T-helper 17 cell (primary cell): ENCODE data around the gene OXA1L. TPM values are rescaled to one million over a fixed set of nuclear protein-coding genes. Genes with fewer than 3 reads are reported as not detected.
"Not testable (repeated sequence)": the region's sequence is repeated elsewhere in the genome, so short reads cannot be mapped to it uniquely, and the experiment has no call there.

Experiments used
- ATAC-seq: fragments of 150-1000 bp; cut with Tn5 transposase; 2 replicates; pipeline ENCODE4 v1.10.0; 2021; ENCODE audit warnings: mild to moderate bottlenecking, moderate library complexity
- DNase-seq, 3 donors: peaks; one replicate each; pipeline versions ENCODE4 v3.0.0 to v3.0.0-alpha.2; 2020 to 2021
- H3K9me3 ChIP-seq: one replicate; pipeline ENCODE4 v1.7.0; 2013; ENCODE audit warnings: low read length, mild to moderate bottlenecking; ENCODE audit not compliant: control insufficient read depth, poor library complexity, severe bottlenecking
- H3K27ac Mint-ChIP-seq: one replicate; pipeline ENCODE4 v1.8.0; 2022; ENCODE audit warnings: mild to moderate bottlenecking, moderate library complexity, mixed read lengths
- H3K27me3 Mint-ChIP-seq: one replicate; pipeline ENCODE4 v1.8.0; 2022; ENCODE audit warnings: mixed read lengths
- H3K36me3 Mint-ChIP-seq: one replicate; pipeline ENCODE4 v1.8.0; 2022; ENCODE audit warnings: low read depth, mixed read lengths
- H3K4me1 Mint-ChIP-seq: one replicate; pipeline ENCODE4 v1.8.0; 2022; ENCODE audit warnings: mild to moderate bottlenecking, mixed read lengths
- H3K4me3 Mint-ChIP-seq: one replicate; pipeline ENCODE4 v1.8.0; 2022; ENCODE audit warnings: mild to moderate bottlenecking, moderate library complexity, mixed read lengths
- total RNA-seq, 4 donors: library from RNA in 2 of 4; stranded (reverse) in 2 of 4; gene quantifications; one replicate each; pipeline ENCODE4 v1.2.3 and lab custom pipeline; 2022 to 2026

Gene OXA1L
- total RNA-seq, 2 donors from 2014 or later, result 150 to 171 TPM

GRCh38 chr14:22747769-22748168 lies 18.7 kb upstream of the OXA1L start:
- H3K4me1 Mint-ChIP-seq, result peaks cover 4% of the 10 kb centered on the region
- ATAC-seq (no peak), DNase-seq (no peak)
- H3K27me3 Mint-ChIP-seq, result peaks cover 26% of the 10 kb centered on the region
- H3K27ac Mint-ChIP-seq, result no peak overlapping the region
- H3K4me3 Mint-ChIP-seq, result no peak overlapping the region
- no peaks in the 10 kb centered on the region for H3K9me3 ChIP-seq
- H3K36me3 Mint-ChIP-seq, result peaks cover 2% of the 10 kb centered on the region

- ATAC-seq (no peak), DNase-seq (no peak)
- Mint-ChIP-seq H3K27me3 (peaks cover 28% of the 10 kb centered on the region), H3K4me3 (no peak overlapping the region), H3K4me1 (peaks cover 4% of the 10 kb centered on the region), H3K27ac (peak overlapping the region; percentile 69), H3K36me3 (no peaks in the 10 kb centered on the region)
- H3K9me3 ChIP-seq, result no peaks in the 10 kb centered on the region
Observed at GRCh38 chr14:22748206-22748605, 18.3 kb upstream of the OXA1L start.

GRCh38 chr14:22748631-22749068 lies 17.8 kb upstream of the OXA1L start:
- peak overlapping the region; percentile 69 for H3K27ac Mint-ChIP-seq
- ATAC-seq (no peak), DNase-seq (no peak)
- H3K27me3 Mint-ChIP-seq, result peaks cover 31% of the 10 kb centered on the region
- no peaks in the 10 kb centered on the region for H3K36me3 Mint-ChIP-seq
- H3K9me3 ChIP-seq, result no peaks in the 10 kb centered on the region
- peaks cover 4% of the 10 kb centered on the region for H3K4me1 Mint-ChIP-seq
- H3K4me3 Mint-ChIP-seq, result no peak overlapping the region

GRCh38 chr14:22752422-22752821 lies 14.1 kb upstream of the OXA1L start:
- H3K4me3 Mint-ChIP-seq, result no peak overlapping the region
- no peak overlapping the region for H3K27ac Mint-ChIP-seq
- peaks cover 36% of the 10 kb centered on the region for H3K27me3 Mint-ChIP-seq
- ATAC-seq (no peak), DNase-seq (no peak)
- H3K9me3 ChIP-seq, result no peaks in the 10 kb centered on the region
- H3K36me3 Mint-ChIP-seq, result no peaks in the 10 kb centered on the region
- peaks cover 4% of the 10 kb centered on the region for H3K4me1 Mint-ChIP-seq

GRCh38 chr14:22753586-22753985 lies 12.9 kb upstream of the OXA1L start:
- Mint-ChIP-seq H3K27me3 (peaks cover 29% of the 10 kb centered on the region), H3K4me1 (peaks cover 2% of the 10 kb centered on the region), H3K27ac (no peak overlapping the region), H3K4me3 (no peak overlapping the region), H3K36me3 (no peaks in the 10 kb centered on the region)
- ATAC-seq (no peak), DNase-seq (no peak)
- H3K9me3 ChIP-seq, result no peaks in the 10 kb centered on the region

GRCh38 chr14:22757972-22758650 lies 8.4 kb upstream of the OXA1L start:
- H3K4me1 Mint-ChIP-seq, H3K27me3 Mint-ChIP-seq, H3K4me3 Mint-ChIP-seq, DNase-seq, H3K27ac Mint-ChIP-seq, H3K36me3 Mint-ChIP-seq, ATAC-seq, H3K9me3 ChIP-seq: not testable (repeated sequence)

GRCh38 chr14:22761734-22762133 lies 4.8 kb upstream of the OXA1L start:
- ATAC-seq, result no peak
- peaks cover 5% of the 10 kb centered on the region for H3K4me1 Mint-ChIP-seq
- H3K27ac Mint-ChIP-seq, result no peak overlapping the region
- H3K36me3 Mint-ChIP-seq, result peaks cover 6% of the 10 kb centered on the region
- DNase-seq, result no peak
- no peaks in the 10 kb centered on the region for H3K27me3 Mint-ChIP-seq
- no peak overlapping the region for H3K4me3 Mint-ChIP-seq
- peaks cover 7% of the 10 kb centered on the region for H3K9me3 ChIP-seq

GRCh38 chr14:22764382-22764781 lies 2.1 kb upstream of the OXA1L start:
- no peak overlapping the region for H3K4me3 Mint-ChIP-seq

GRCh38 chr14:22767323-22767589 lies 768 bp downstream of the OXA1L start:
- H3K4me3 Mint-ChIP-seq, result peak overlapping the region; percentile 90
- no peaks in the 10 kb centered on the region for H3K27me3 Mint-ChIP-seq
- DNase-seq (no peak), ATAC-seq (no peak)
- H3K9me3 ChIP-seq, result peaks cover 5% of the 10 kb centered on the region
- peak overlapping the region; percentile 96 for H3K27ac Mint-ChIP-seq
- H3K4me1 Mint-ChIP-seq, result peaks cover 31% of the 10 kb centered on the region
- H3K36me3 Mint-ChIP-seq, result peaks cover 13% of the 10 kb centered on the region

More at GRCh38 chr14:22764382-22764781, 2.1 kb upstream of the OXA1L start:
- Mint-ChIP-seq H3K4me1 (peaks cover 24% of the 10 kb centered on the region), H3K27ac (no peak overlapping the region), H3K36me3 (peaks cover 12% of the 10 kb centered on the region), H3K27me3 (no peaks in the 10 kb centered on the region)
- no peak for ATAC-seq
- no peak for DNase-seq
- peaks cover 7% of the 10 kb centered on the region for H3K9me3 ChIP-seq

GRCh38 chr14:22768947-22769346 lies 2.5 kb downstream of the OXA1L start:
- DNase-seq, result no peak
- H3K27me3 Mint-ChIP-seq, result no peaks in the 10 kb centered on the region
- H3K4me1 Mint-ChIP-seq, result peaks cover 33% of the 10 kb centered on the region
- peaks cover 13% of the 10 kb centered on the region for H3K36me3 Mint-ChIP-seq
- ATAC-seq, result no peak
- no peak overlapping the region for H3K4me3 Mint-ChIP-seq
- no peaks in the 10 kb centered on the region for H3K9me3 ChIP-seq
- peak overlapping the region; percentile 96 for H3K27ac Mint-ChIP-seq

- no peaks in the 10 kb centered on the region for H3K9me3 ChIP-seq
- ATAC-seq (no peak), DNase-seq (no peak)
- Mint-ChIP-seq H3K27ac (peak overlapping the region; percentile 96), H3K27me3 (no peaks in the 10 kb centered on the region), H3K4me1 (peaks cover 33% of the 10 kb centered on the region), H3K4me3 (no peak overlapping the region), H3K36me3 (peaks cover 13% of the 10 kb centered on the region)
Observed at GRCh38 chr14:22769369-22769768, 2.9 kb downstream of the OXA1L start.

GRCh38 chr14:22770481-22771187 lies 4.1 kb downstream of the OXA1L start:
- H3K27me3 Mint-ChIP-seq, result no peaks in the 10 kb centered on the region
- no peaks in the 10 kb centered on the region for H3K9me3 ChIP-seq
- ATAC-seq, result no peak

GRCh38 chr14:22772725-22773124 lies 6.2 kb downstream of the OXA1L start:
- no peaks in the 10 kb centered on the region for H3K27me3 Mint-ChIP-seq
- H3K36me3 Mint-ChIP-seq, result peaks cover 11% of the 10 kb centered on the region
- DNase-seq (no peak), ATAC-seq (no peak)
- no peak overlapping the region for H3K27ac Mint-ChIP-seq
- no peaks in the 10 kb centered on the region for H3K9me3 ChIP-seq
- no peak overlapping the region for H3K4me3 Mint-ChIP-seq
- peaks cover 22% of the 10 kb centered on the region for H3K4me1 Mint-ChIP-seq

More at GRCh38 chr14:22770481-22771187, 4.1 kb downstream of the OXA1L start:
- H3K27ac Mint-ChIP-seq, result peak overlapping the region; percentile 96
- H3K4me3 Mint-ChIP-seq, result no peak overlapping the region
- DNase-seq, result no peak
- peaks cover 13% of the 10 kb centered on the region for H3K36me3 Mint-ChIP-seq
- H3K4me1 Mint-ChIP-seq, result peaks cover 33% of the 10 kb centered on the region
